K562 (cell line): ENCODE data around the gene NXT1. TPM values are rescaled to one million over a fixed set of nuclear protein-coding genes. Genes with fewer than 3 reads are reported as not detected.
A peak's percentile ranks its signal among the peaks of the same experiment; 100 is the strongest.

Experiments
- ARID1B ChIP-seq: fragments of 450-650 bp; IDR thresholded peaks from 2 replicates; pipeline ENCODE4 v1.6.1; 2016; ENCODE audit warnings: antibody characterized with exemption, mild to moderate bottlenecking, inconsistent platforms
- CBFB ChIP-seq: sonication (generic); formaldehyde crosslinking; IDR thresholded peaks from 2 replicates; pipeline ENCODE4 v1.4.0; 2020; ENCODE audit warnings: mild to moderate bottlenecking, missing genetic modification reagents
- CBX8 ChIP-seq: fragments of 200-600 bp; sonication (generic); IDR thresholded peaks from 2 replicates; pipeline ENCODE4 v1.6.1; 2012; ENCODE audit warnings: borderline replicate concordance, mixed run types, low read depth, mild to moderate bottlenecking, moderate library complexity, mixed read lengths, low read length, control low read depth, inconsistent platforms; ENCODE audit not compliant: poor library complexity, severe bottlenecking; ENCODE audit errors: extremely low read depth
- CCNT2 ChIP-seq: IDR thresholded peaks from 2 replicates; pipeline ENCODE4 v1.6.1; 2011; ENCODE audit warnings: borderline replicate concordance, low read depth, mild to moderate bottlenecking, moderate library complexity, mixed read lengths, low read length; ENCODE audit not compliant: insufficient read length; ENCODE audit errors: extremely low read depth
- CTCF ChIP-seq, 3 experiments: IDR thresholded peaks in 2 of 3; conservative IDR thresholded peaks in 1 of 3; 2 replicates each; pipeline ENCODE4 v1.5.1; 2011 to 2012; ENCODE audit warnings: low read length in 3 of 3, mild to moderate bottlenecking in 3 of 3, control low read depth in 2 of 3, improper control_type of control experiment in 1 of 3, inconsistent platforms in 1 of 3, low read depth in 1 of 3, mixed read lengths in 1 of 3, moderate library complexity in 1 of 3; ENCODE audit not compliant: insufficient read depth in 2 of 3
- GTF3C2 ChIP-seq: IDR thresholded peaks from 3 replicates; pipeline ENCODE4 v1.6.1; 2011; ENCODE audit warnings: borderline replicate concordance, mild to moderate bottlenecking, moderate library complexity; ENCODE audit not compliant: insufficient read length; ENCODE audit errors: extremely low read depth
- LEF1 ChIP-seq: fragments of 450-650 bp; IDR thresholded peaks from 2 replicates; pipeline ENCODE4 v1.6.1; 2016; ENCODE audit warnings: mild to moderate bottlenecking
- MBD2 ChIP-seq: sonication (generic); IDR thresholded peaks from 2 replicates; pipeline ENCODE4 v1.6.1; 2016; ENCODE audit warnings: low read depth, borderline replicate concordance
- NR2C2 ChIP-seq, 2 experiments: fragments of 200-800 bp in 1 of 2; sonication (Bioruptor generic) in 1 of 2; sonication (generic) in 1 of 2; formaldehyde crosslinking in 1 of 2; IDR thresholded peaks; 2 replicates each; pipeline versions ENCODE4 v1.6.1 to v1.8.0; 2016 to 2022; ENCODE audit warnings: mild to moderate bottlenecking in 1 of 2, missing compliant biosample characterization in 1 of 2, missing genetic modification characterization in 1 of 2, missing genetic modification reagents in 1 of 2
- SPI1 ChIP-seq: IDR thresholded peaks from 2 replicates; pipeline ENCODE4 v1.6.1; 2011; ENCODE audit warnings: low read depth, low read length, control low read depth, borderline replicate concordance
- SRSF1 ChIP-seq: fragments of 200-400 bp; formaldehyde crosslinking; IDR thresholded peaks from 2 replicates; pipeline ENCODE4 v1.6.1; 2017; ENCODE audit warnings: mild to moderate bottlenecking, low read depth, low read length, moderate library complexity
- TCF7L2 ChIP-seq: fragments of 150-350 bp; IDR thresholded peaks from 2 replicates; pipeline ENCODE4 v1.6.1; 2016; ENCODE audit warnings: low read depth, mild to moderate bottlenecking, low read length, moderate library complexity
- THRA ChIP-seq: fragments of 450-650 bp; IDR thresholded peaks from 2 replicates; pipeline ENCODE4 v1.6.1; 2017; ENCODE audit warnings: mild to moderate bottlenecking, moderate library complexity
- ZFP91 ChIP-seq: sonication (generic); formaldehyde crosslinking; IDR thresholded peaks from 2 replicates; pipeline ENCODE4 v1.8.0; 2022; ENCODE audit warnings: mild to moderate bottlenecking, missing genetic modification reagents
- polyA plus RNA-seq, 8 experiments: library from polyadenylated mRNA; depleted of rRNA in 4 of 8; stranded (reverse) in 5 of 8; unstranded in 3 of 8; fragments of >200 nt; fragmentation: Nextera tagmentation in 2 of 8; fragmentation: Illumina TruSeq in 1 of 8; extraction: Ambion mirVana in 2 of 8; extraction: Trizol in 1 of 8; gene quantifications; 2 replicates each; pipeline versions ENCODE4 v1.2.1 to v1.2.3, GENCODE V29; 2011 to 2014; ENCODE audit warnings: inconsistent platforms in 1 of 8, missing spikeins in 1 of 8
- total RNA-seq, 7 experiments: library from RNA; depleted of rRNA in 6 of 7; stranded (reverse); fragments of >200 nt in 6 of 7; fragmentation: Illumina TruSeq in 2 of 7; extraction: Trizol in 2 of 7; gene quantifications; 2 replicates each; pipeline versions ENCODE4 v1.2.1 to v1.2.3, GENCODE V29; 2011 to 2021; ENCODE audit warnings: low replicate concordance in 1 of 7
- TF ChIP-seq, protein P1 (sequence below): IDR thresholded peaks from 2 replicates; pipeline ENCODE4 v1.6.1; 2011; ENCODE audit not compliant: insufficient read length; ENCODE audit errors: extremely low read depth

Gene NXT1
- total and polyA plus RNA-seq, 9 of the 15 experiments (the other 6 are each of a cell fraction or from before 2014, with no cell fraction given): 7.7 to 50.9 (median 35.6) TPM

DNA sequence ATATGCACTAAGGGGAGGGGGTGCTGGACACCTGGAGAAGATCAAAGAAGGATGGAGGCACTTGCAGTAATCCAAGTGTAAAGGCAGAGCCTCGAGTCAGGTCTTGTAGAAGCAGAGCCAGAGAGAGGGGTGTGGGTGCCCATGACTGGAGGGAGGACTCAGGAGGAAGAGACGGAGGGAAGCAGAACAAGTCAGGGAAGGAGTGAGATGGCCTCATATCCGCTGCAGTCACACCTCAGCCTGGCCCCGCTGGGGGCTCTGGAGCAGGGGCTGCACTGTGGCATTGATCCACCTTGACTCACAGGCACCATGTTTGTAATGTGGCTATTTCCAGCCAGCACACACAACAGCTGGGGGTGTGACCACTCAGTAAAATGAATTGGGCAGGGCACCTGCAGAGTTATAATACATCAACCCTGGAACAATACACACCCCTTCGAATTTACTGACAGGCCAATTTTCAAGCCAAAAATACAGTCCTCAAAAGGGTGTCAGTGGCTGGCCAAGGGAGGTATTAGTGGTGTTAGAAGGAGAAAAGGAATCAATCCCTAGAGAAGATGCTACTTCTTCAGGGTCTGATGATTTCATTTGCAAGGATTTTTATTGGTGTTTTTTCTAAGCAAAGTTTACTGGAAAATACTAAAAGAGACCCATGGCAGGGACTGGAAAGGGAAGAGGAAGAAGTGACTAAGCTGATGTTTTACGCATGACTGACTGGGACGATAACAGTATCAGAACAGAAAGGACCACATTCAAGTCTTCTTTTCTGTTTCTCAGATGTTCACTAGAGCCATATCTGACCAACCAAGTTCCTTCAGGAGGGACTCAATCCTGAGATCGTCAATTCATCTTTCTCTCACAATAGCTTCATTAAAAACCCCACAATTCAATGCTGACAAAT is 18.9 kb upstream of the NXT1 start (continued):
- no peak for TF ChIP-seq GTF3C2
- peak; percentile 27 for TF ChIP-seq CCNT2
- TF ChIP-seq ARID1B: peak; percentile 78
- TF ChIP-seq THRA: no peak
- TF ChIP-seq, protein P1, sequence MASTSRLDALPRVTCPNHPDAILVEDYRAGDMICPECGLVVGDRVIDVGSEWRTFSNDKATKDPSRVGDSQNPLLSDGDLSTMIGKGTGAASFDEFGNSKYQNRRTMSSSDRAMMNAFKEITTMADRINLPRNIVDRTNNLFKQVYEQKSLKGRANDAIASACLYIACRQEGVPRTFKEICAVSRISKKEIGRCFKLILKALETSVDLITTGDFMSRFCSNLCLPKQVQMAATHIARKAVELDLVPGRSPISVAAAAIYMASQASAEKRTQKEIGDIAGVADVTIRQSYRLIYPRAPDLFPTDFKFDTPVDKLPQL: no peak
- TF ChIP-seq CBFB (CRISPR knock-in tag): no peak
- TF ChIP-seq SRSF1: no peak
- no peak for TF ChIP-seq CBX8
- peak; percentile 34; the same call in 1 of the 2 replicates for TF ChIP-seq SPI1
- no peak for TF ChIP-seq CTCF (IDR thresholded peaks at IDR 0.05 in 2 of 3, conservative IDR thresholded peaks at IDR 0.05 in 1 of 3; ENCODE audit: insufficient read depth in 2 of 3, low read depth in 1 of 3, low read length in 3 of 3)
- no peak for TF ChIP-seq MBD2
- TF ChIP-seq LEF1: no peak
- TF ChIP-seq ZFP91 (CRISPR knock-in tag): no peak
- no peak for TF ChIP-seq TCF7L2
- TF ChIP-seq NR2C2 (CRISPR knock-in tag; IDR thresholded peaks at IDR 0.05): no peak
- TF ChIP-seq NR2C2 (tag; IDR thresholded peaks at IDR 0.05): no peak
